HG03064 (cell line): Measurements from ENCODE around the gene NTM.
"Not testable (repeated sequence)": the region's sequence is repeated elsewhere in the genome, so short reads cannot be mapped to it uniquely, and the experiment has no call there.

Experiments used
- ATAC-seq: cut with Tn5 transposase; IDR thresholded peaks from one replicate; pipeline ENCODE4 v1.9.1; 2021; ENCODE audit warnings: low read depth; ENCODE audit not compliant: unreplicated experiment

Gene NTM

GRCh38 chr11:131370090-131370751 is at the start of gene NTM:
Gene NTM (plus strand): TSS chr11:131370615.
- no peak for ATAC-seq

- no peak for ATAC-seq
Observed at GRCh38 chr11:131324921-131325570, 45.4 kb upstream of the NTM start.

GRCh38 chr11:131326829-131327228 is 43.6 kb upstream of the NTM start:
- no peak for ATAC-seq

- no peak for ATAC-seq
Observed at GRCh38 chr11:131327421-131327820, 43.0 kb upstream of the NTM start.

- no peak for ATAC-seq
Observed at GRCh38 chr11:131328843-131329242, 41.6 kb upstream of the NTM start.

GRCh38 chr11:131331010-131331409 is 39.4 kb upstream of the NTM start:
- no peak for ATAC-seq

GRCh38 chr11:131331546-131331945 is 38.9 kb upstream of the NTM start:
- no peak for ATAC-seq

GRCh38 chr11:131334601-131335000 is 35.8 kb upstream of the NTM start:
- ATAC-seq, result no peak

- not testable (repeated sequence) for ATAC-seq
Observed at GRCh38 chr11:131341900-131342299, 28.5 kb upstream of the NTM start.

- ATAC-seq, result not testable (repeated sequence)
Observed at GRCh38 chr11:131342442-131342841, 28.0 kb upstream of the NTM start.

- no peak for ATAC-seq
Observed at GRCh38 chr11:131345406-131345805, 25.0 kb upstream of the NTM start.

GRCh38 chr11:131349368-131350086 is 20.9 kb upstream of the NTM start:
- no peak for ATAC-seq

GRCh38 chr11:131350872-131351271 is 19.5 kb upstream of the NTM start:
- ATAC-seq, result no peak

GRCh38 chr11:131351848-131352247 is 18.6 kb upstream of the NTM start:
- ATAC-seq, result no peak

- no peak for ATAC-seq
Observed at GRCh38 chr11:131353766-131354165, 16.6 kb upstream of the NTM start.

GRCh38 chr11:131354251-131354701 is 16.1 kb upstream of the NTM start:
- ATAC-seq, result no peak

GRCh38 chr11:131356206-131356605 is 14.2 kb upstream of the NTM start:
- ATAC-seq, result no peak

GRCh38 chr11:131365329-131365930 is 5.0 kb upstream of the NTM start:
- no peak for ATAC-seq

GRCh38 chr11:131370901-131371790 is 731 bp downstream of the NTM start:
- no peak for ATAC-seq

- ATAC-seq, result no peak
Observed at GRCh38 chr11:131371791-131372104, 1.3 kb downstream of the NTM start.
